HepG2 (cell line): ENCODE measurements around the gene PASK. TPM values are rescaled to one million over a fixed set of nuclear protein-coding genes. Genes with fewer than 3 reads are reported as not detected.

Experiments used
- ADNP ChIP-seq: sonication (generic); formaldehyde crosslinking; IDR thresholded peaks from 2 replicates; pipeline ENCODE4 v1.4.0; 2020; ENCODE audit warnings: missing genetic modification reagents
- CEBPG ChIP-seq: IDR thresholded peaks from 2 replicates; pipeline ENCODE4 v1.6.1; 2016
- GATA4 ChIP-seq: sonication (generic); IDR thresholded peaks from 2 replicates; pipeline ENCODE4 v1.6.1; 2016; ENCODE audit warnings: antibody characterized with exemption, low read depth, borderline replicate concordance
- HOXA9 ChIP-seq: sonication (generic); formaldehyde crosslinking; IDR thresholded peaks from 2 replicates; pipeline ENCODE4 v1.8.1; 2022; ENCODE audit warnings: missing genetic modification reagents, mild to moderate bottlenecking, moderate library complexity, borderline replicate concordance
- KDM5B ChIP-seq: sonication (generic); formaldehyde crosslinking; IDR thresholded peaks from 2 replicates; pipeline ENCODE4 v1.4.0; 2020; ENCODE audit warnings: missing genetic modification reagents, mild to moderate bottlenecking, borderline replicate concordance
- KLF11 ChIP-seq: IDR thresholded peaks from 2 replicates; pipeline ENCODE4 v1.6.1; 2016; ENCODE audit warnings: missing compliant biosample characterization
- MLXIP ChIP-seq: sonication (generic); formaldehyde crosslinking; IDR thresholded peaks from 2 replicates; pipeline ENCODE4 v1.9.0; 2021; ENCODE audit warnings: missing genetic modification reagents, borderline replicate concordance
- SIX1 ChIP-seq: sonication (generic); formaldehyde crosslinking; IDR thresholded peaks from 2 replicates; pipeline ENCODE4 v1.4.0; 2020; ENCODE audit warnings: missing genetic modification reagents, borderline replicate concordance
- SOX6 ChIP-seq, 2 experiments: fragments of 450-650 bp in 1 of 2; sonication (generic) in 1 of 2; formaldehyde crosslinking in 1 of 2; IDR thresholded peaks; 2 replicates each; pipeline versions ENCODE4 v1.4.0 to v1.6.1; 2017 to 2020; ENCODE audit warnings: antibody characterized with exemption in 1 of 2, mild to moderate bottlenecking in 1 of 2, missing genetic modification reagents in 1 of 2
- TCF12 ChIP-seq, 2 experiments: fragments of 450-650 bp in 1 of 2; sonication (generic) in 1 of 2; formaldehyde crosslinking in 1 of 2; IDR thresholded peaks; 2 replicates each; pipeline versions ENCODE4 v1.6.1 to v1.8.0; 2017 to 2022; ENCODE audit warnings: antibody characterized with exemption in 1 of 2, mild to moderate bottlenecking in 1 of 2, missing genetic modification reagents in 1 of 2, moderate library complexity in 1 of 2
- TEAD3 ChIP-seq: optimal IDR thresholded peaks from 2 replicates; pipeline ENCODE3; 2016; ENCODE audit warnings: borderline replicate concordance
- TRIM24 ChIP-seq: sonication (generic); formaldehyde crosslinking; IDR thresholded peaks from 2 replicates; pipeline ENCODE4 v1.8.0; 2022; ENCODE audit warnings: mild to moderate bottlenecking, missing genetic modification reagents
- ZBTB7B ChIP-seq: sonication (generic); formaldehyde crosslinking; IDR thresholded peaks from 2 replicates; pipeline ENCODE4 v1.4.0; 2020; ENCODE audit warnings: missing genetic modification reagents
- ZFP36L1 ChIP-seq: sonication (generic); formaldehyde crosslinking; IDR thresholded peaks from 2 replicates; pipeline ENCODE4 v1.8.0; 2022; ENCODE audit warnings: mild to moderate bottlenecking, missing genetic modification reagents, moderate library complexity
- ZNF24 ChIP-seq: fragments of 450-650 bp; IDR thresholded peaks from 2 replicates; pipeline ENCODE4 v1.6.1; 2017; ENCODE audit warnings: antibody characterized with exemption, mild to moderate bottlenecking
- polyA plus RNA-seq, 8 experiments: library from polyadenylated mRNA; depleted of rRNA in 3 of 8; stranded (reverse) in 7 of 8; unstranded in 1 of 8; fragments of >200 nt; fragmentation: Illumina TruSeq in 4 of 8; extraction: Trizol in 4 of 8; gene quantifications; 2 replicates each; pipeline versions ENCODE4 v1.2.1 to v1.2.3, GENCODE V29; 2011 to 2016; ENCODE audit warnings: low read depth in 4 of 8, missing spikeins in 1 of 8, mixed read lengths in 1 of 8; ENCODE audit not compliant: insufficient read depth in 1 of 8
- total RNA-seq, 5 experiments: library from RNA; depleted of rRNA; stranded (reverse); fragments of >200 nt; fragmentation: Illumina TruSeq; extraction: Trizol; gene quantifications; 2 replicates each; pipeline ENCODE4 v1.2.3, GENCODE V29; 2016; ENCODE audit warnings: low read depth in 1 of 5
- TF ChIP-seq, protein P1 (sequence below): sonication (generic); formaldehyde crosslinking; IDR thresholded peaks from 2 replicates; pipeline ENCODE4 v1.5.0; 2020; ENCODE audit warnings: missing genetic modification reagents, mild to moderate bottlenecking, borderline replicate concordance
- TF ChIP-seq, protein P2 (sequence below): sonication (generic); formaldehyde crosslinking; IDR thresholded peaks from 2 replicates; pipeline ENCODE4 v1.5.0; 2020; ENCODE audit warnings: mild to moderate bottlenecking, missing genetic modification reagents
- TF ChIP-seq, protein P3 (sequence below): sonication (generic); formaldehyde crosslinking; IDR thresholded peaks from 2 replicates; pipeline ENCODE4 v1.4.0; 2020; ENCODE audit warnings: missing genetic modification reagents, borderline replicate concordance

The PASK gene
- total and polyA plus RNA-seq, 2 of the 13 experiments (the other 11 are each of a cell fraction or from before 2014, with no cell fraction given), result 6.9 to 17.0 TPM

DNA sequence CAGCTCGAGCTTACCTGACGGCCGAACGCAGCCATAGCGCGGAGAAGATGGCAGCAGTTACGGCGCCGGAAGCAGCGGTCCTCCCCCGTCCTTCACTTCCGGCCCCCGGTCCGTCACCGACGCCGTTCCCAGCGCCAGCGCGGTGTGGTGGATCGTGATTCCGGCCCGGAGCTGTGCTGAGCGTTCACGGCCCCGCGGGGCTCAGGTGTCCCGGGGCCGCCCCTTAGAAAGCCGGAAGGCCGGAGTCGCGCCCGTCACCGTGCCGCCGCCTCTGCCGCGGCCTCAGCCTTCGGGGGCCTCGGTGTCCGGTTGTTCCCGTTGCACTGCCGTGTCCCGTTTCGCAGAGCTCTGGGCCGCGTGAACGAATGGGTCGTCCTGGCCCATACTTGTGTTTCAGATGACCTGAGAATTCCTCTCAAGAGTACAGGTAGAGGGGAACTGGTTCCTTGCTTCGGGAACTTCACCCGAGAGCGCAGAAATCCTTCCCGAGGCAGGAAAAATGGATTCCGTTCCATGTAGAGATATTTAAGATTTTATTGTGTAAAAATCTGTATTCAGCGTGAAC, 47.0 kb downstream of the PASK start, which contains the start of gene MTERF4 (continued):
- TF ChIP-seq, protein P1, sequence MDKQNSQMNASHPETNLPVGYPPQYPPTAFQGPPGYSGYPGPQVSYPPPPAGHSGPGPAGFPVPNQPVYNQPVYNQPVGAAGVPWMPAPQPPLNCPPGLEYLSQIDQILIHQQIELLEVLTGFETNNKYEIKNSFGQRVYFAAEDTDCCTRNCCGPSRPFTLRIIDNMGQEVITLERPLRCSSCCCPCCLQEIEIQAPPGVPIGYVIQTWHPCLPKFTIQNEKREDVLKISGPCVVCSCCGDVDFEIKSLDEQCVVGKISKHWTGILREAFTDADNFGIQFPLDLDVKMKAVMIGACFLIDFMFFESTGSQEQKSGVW (CRISPR knock-in tag), result no peak
- TF ChIP-seq TCF12 (IDR thresholded peaks at IDR 0.05) (no peak), TCF12 (CRISPR knock-in tag; IDR thresholded peaks at IDR 0.05) (peak; percentile 93), HOXA9 (peak; percentile 80; the same call in 1 of the 2 replicates), TRIM24 (CRISPR knock-in tag) (0 out of 2 replicates have a peak, but pooled peaks have one; percentile 64), SOX6 (IDR thresholded peaks at IDR 0.05) (no peak), SOX6 (CRISPR knock-in tag; IDR thresholded peaks at IDR 0.05) (peak; percentile 92), ADNP (CRISPR knock-in tag) (no peak), MLXIP (CRISPR knock-in tag) (0 out of 2 replicates have a peak, but pooled peaks have one; percentile 66), KLF11 (peak; percentile 98), KDM5B (peak; percentile 99), GATA4 (peak; percentile 77), SIX1 (peak; percentile 87; the same call in 1 of the 2 replicates), ZFP36L1 (CRISPR knock-in tag) (no peak), ZNF24 (peak; percentile 69; the same call in 1 of the 2 replicates), ZBTB7B (CRISPR knock-in tag) (peak; percentile 97), TEAD3 (CRISPR knock-in tag) (peak; percentile 93), CEBPG (CRISPR knock-in tag) (peak; percentile 74)
- TF ChIP-seq, protein P2, sequence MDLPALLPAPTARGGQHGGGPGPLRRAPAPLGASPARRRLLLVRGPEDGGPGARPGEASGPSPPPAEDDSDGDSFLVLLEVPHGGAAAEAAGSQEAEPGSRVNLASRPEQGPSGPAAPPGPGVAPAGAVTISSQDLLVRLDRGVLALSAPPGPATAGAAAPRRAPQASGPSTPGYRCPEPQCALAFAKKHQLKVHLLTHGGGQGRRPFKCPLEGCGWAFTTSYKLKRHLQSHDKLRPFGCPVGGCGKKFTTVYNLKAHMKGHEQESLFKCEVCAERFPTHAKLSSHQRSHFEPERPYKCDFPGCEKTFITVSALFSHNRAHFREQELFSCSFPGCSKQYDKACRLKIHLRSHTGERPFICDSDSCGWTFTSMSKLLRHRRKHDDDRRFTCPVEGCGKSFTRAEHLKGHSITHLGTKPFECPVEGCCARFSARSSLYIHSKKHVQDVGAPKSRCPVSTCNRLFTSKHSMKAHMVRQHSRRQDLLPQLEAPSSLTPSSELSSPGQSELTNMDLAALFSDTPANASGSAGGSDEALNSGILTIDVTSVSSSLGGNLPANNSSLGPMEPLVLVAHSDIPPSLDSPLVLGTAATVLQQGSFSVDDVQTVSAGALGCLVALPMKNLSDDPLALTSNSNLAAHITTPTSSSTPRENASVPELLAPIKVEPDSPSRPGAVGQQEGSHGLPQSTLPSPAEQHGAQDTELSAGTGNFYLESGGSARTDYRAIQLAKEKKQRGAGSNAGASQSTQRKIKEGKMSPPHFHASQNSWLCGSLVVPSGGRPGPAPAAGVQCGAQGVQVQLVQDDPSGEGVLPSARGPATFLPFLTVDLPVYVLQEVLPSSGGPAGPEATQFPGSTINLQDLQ (CRISPR knock-in tag), result peak; percentile 81; the same call in 1 of the 2 replicates
- TF ChIP-seq, protein P3, sequence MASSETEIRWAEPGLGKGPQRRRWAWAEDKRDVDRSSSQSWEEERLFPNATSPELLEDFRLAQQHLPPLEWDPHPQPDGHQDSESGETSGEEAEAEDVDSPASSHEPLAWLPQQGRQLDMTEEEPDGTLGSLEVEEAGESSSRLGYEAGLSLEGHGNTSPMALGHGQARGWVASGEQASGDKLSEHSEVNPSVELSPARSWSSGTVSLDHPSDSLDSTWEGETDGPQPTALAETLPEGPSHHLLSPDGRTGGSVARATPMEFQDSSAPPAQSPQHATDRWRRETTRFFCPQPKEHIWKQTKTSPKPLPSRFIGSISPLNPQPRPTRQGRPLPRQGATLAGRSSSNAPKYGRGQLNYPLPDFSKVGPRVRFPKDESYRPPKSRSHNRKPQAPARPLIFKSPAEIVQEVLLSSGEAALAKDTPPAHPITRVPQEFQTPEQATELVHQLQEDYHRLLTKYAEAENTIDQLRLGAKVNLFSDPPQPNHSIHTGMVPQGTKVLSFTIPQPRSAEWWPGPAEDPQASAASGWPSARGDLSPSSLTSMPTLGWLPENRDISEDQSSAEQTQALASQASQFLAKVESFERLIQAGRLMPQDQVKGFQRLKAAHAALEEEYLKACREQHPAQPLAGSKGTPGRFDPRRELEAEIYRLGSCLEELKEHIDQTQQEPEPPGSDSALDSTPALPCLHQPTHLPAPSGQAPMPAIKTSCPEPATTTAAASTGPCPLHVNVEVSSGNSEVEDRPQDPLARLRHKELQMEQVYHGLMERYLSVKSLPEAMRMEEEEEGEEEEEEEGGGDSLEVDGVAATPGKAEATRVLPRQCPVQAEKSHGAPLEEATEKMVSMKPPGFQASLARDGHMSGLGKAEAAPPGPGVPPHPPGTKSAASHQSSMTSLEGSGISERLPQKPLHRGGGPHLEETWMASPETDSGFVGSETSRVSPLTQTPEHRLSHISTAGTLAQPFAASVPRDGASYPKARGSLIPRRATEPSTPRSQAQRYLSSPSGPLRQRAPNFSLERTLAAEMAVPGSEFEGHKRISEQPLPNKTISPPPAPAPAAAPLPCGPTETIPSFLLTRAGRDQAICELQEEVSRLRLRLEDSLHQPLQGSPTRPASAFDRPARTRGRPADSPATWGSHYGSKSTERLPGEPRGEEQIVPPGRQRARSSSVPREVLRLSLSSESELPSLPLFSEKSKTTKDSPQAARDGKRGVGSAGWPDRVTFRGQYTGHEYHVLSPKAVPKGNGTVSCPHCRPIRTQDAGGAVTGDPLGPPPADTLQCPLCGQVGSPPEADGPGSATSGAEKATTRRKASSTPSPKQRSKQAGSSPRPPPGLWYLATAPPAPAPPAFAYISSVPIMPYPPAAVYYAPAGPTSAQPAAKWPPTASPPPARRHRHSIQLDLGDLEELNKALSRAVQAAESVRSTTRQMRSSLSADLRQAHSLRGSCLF (CRISPR knock-in tag), result no peak
